Muscle of leg (tissue), 11 donors: ENCODE results near the gene MROH7. TPM values are rescaled to one million over a fixed set of nuclear protein-coding genes. Genes with fewer than 3 reads are reported as not detected.

Experiments
- DNase-seq: peaks from one replicate; pipeline ENCODE4 v3.0.0; 2013
- H3K27ac ChIP-seq: one replicate; pipeline ENCODE4 v1.5.1; 2013; ENCODE audit warnings: mild to moderate bottlenecking, low read length, control low read depth
- H3K27me3 ChIP-seq: one replicate; pipeline ENCODE4 v1.6.1; 2013; ENCODE audit warnings: low read length; ENCODE audit not compliant: control insufficient read depth, insufficient read depth
- H3K36me3 ChIP-seq: one replicate; pipeline ENCODE4 v1.6.1; 2013; ENCODE audit warnings: low read length; ENCODE audit not compliant: control insufficient read depth, insufficient read depth
- H3K4me1 ChIP-seq: one replicate; pipeline ENCODE4 v1.6.1; 2013; ENCODE audit warnings: low read length; ENCODE audit not compliant: control insufficient read depth, insufficient read depth
- H3K4me3 ChIP-seq: one replicate; pipeline ENCODE4 v1.5.1; 2013; ENCODE audit warnings: low read length, control low read depth
- H3K9me3 ChIP-seq: replicated peaks from 2 replicates; pipeline ENCODE4 v1.6.1; 2013; ENCODE audit warnings: low read depth, low read length; ENCODE audit not compliant: control insufficient read depth
- WGBS: methylation state at CpG from one replicate; pipeline ENCODE4 v1.1.5; 2013; ENCODE audit warnings: missing lambda C conversion rate; ENCODE audit not compliant: insufficient coverage; 5-methylcytosine and 5-hydroxymethylcytosine counted together
- polyA plus RNA-seq, 8 donors: library from polyadenylated mRNA; unstranded; fragments of 120-200 nt; gene quantifications; one replicate each; pipeline versions ENCODE4 v1.2.1 to v1.2.3, GENCODE V29; 2013; ENCODE audit warnings: inconsistent platforms in 1 of 8, low replicate concordance in 1 of 8; ENCODE audit not compliant: insufficient read length in 8 of 8, insufficient read depth in 1 of 8
- total RNA-seq: library from RNA; stranded (reverse); fragments of 120-200 nt; gene quantifications from one replicate; pipeline ENCODE4 v1.2.4, GENCODE V29; 2013

Gene MROH7
- total and polyA plus RNA-seq, 9 donors, result 1.4 to 9.8 (median 4.0) TPM

GRCh38 chr1:54709547-54710292 lies 68.1 kb downstream of the MROH7 start:
- no peaks in the 10 kb centered on the region for H3K9me3 ChIP-seq
- H3K27ac ChIP-seq, result no peak overlapping the region
- 75% methylated on average over 8 of the region's 8 CpGs for WGBS
- no peak for DNase-seq
- H3K4me3 ChIP-seq, result no peak overlapping the region
- no peaks in the 10 kb centered on the region for H3K4me1 ChIP-seq
- H3K27me3 ChIP-seq, result peaks cover 2% of the 10 kb centered on the region
- no peaks in the 10 kb centered on the region for H3K36me3 ChIP-seq

- Histone ChIP-seq H3K36me3 (no peaks in the 10 kb centered on the region), H3K4me1 (peaks cover 6% of the 10 kb centered on the region), H3K9me3 (no peaks in the 10 kb centered on the region), H3K27ac (no peak overlapping the region), H3K4me3 (no peak overlapping the region), H3K27me3 (peaks cover 2% of the 10 kb centered on the region)
- no CpG with 5 or more reads among the region's 3 CpGs for WGBS
- peak; percentile 17 for DNase-seq
Measured at GRCh38 chr1:54710434-54710833, 68.8 kb downstream of the MROH7 start.

DNA sequence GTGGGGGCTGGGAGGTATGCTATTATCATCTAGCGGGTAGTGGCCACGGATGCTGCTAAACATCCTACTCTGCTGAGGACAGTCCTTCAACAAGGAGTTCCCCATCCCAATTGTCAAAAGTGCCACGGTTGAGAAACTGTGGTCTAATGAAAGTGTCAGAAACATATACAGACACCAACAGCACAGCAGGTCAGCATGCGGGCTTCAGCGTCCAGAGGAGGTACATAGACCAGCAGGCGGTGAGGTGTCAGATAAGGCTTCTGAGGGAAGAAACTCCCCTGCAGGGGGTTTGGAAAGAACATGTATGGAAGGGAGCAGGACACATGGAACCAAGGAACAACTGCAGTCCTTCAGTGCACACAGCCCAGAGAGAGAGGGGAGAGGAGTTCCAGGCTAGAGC lies 69.3 kb downstream of the MROH7 start:
- no peak overlapping the region for H3K27ac ChIP-seq
- DNase-seq, result no peak
- H3K27me3 ChIP-seq, result peaks cover 2% of the 10 kb centered on the region
- no peak overlapping the region for H3K4me3 ChIP-seq
- WGBS, result 88% methylated on average over 4 of the region's 6 CpGs
- no peaks in the 10 kb centered on the region for H3K9me3 ChIP-seq
- no peaks in the 10 kb centered on the region for H3K36me3 ChIP-seq
- peaks cover 6% of the 10 kb centered on the region for H3K4me1 ChIP-seq

DNA sequence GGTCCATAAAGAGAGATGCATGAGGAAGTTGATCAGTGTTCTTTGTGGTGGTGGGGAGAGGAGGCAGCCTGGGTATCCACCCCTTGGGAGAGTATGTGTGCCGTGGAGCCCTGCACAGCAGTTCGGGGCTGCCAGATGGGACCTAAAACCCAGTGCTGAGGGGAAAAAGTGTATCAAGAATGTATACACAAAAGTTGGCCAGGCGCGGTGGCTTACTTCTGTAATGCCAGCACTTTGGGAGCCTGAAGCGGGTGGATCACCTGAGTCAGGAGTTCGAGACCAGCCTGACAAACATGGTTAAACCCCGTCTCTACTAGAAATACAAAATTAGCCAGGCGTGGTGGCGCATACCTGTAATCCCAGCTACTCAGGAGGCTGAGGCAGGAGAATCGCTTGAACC lies 70.0 kb downstream of the MROH7 start:
- Histone ChIP-seq H3K4me3 (no peak overlapping the region), H3K27ac (no peak overlapping the region), H3K4me1 (peaks cover 6% of the 10 kb centered on the region), H3K27me3 (peaks cover 2% of the 10 kb centered on the region), H3K9me3 (no peaks in the 10 kb centered on the region), H3K36me3 (no peaks in the 10 kb centered on the region)
- 81% methylated on average over 5 of the region's 10 CpGs for WGBS
- DNase-seq, result no peak

DNA sequence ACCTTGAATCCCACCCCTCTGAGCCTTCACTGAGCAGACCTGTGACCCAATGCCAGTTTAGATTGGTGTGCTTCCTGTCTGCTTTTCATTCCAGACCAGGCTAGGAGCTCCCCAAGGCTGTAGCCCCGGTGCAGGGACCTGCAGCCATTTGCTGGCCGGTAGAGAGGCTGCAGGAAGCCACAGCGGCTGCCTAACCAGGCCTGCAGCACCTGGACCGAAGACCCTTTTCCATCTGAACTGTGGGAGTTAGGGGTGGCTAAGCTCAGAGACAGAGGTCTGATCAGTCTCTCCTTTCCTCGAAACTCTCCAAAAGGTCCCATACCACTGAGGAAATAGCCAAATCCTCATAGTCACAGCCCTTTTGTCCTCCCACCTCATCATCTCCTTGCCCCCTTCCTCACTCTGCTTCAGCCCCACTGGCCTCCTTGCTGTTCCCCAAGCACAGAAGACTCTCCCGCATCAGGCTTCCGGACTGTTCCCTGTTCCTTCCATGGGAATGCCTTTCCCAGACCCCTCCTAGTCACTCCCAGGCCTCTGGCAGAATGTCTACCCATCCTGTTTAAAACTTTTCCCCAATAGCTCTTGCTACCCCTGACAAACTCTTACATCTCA lies 73.4 kb downstream of the MROH7 start:
- H3K4me3 ChIP-seq, result peak overlapping the region; percentile 48
- WGBS, result 78% methylated on average over 7 of the region's 7 CpGs
- H3K4me1 ChIP-seq, result peaks cover 8% of the 10 kb centered on the region
- H3K27ac ChIP-seq, result peak overlapping the region; percentile 15
- H3K36me3 ChIP-seq, result peaks cover 14% of the 10 kb centered on the region
- peaks cover 2% of the 10 kb centered on the region for H3K27me3 ChIP-seq
- H3K9me3 ChIP-seq, result no peaks in the 10 kb centered on the region
- DNase-seq, result no peak

- peak within 1 kb of the TSS; percentile 67 for H3K27ac ChIP-seq
- H3K4me1 ChIP-seq, result peaks cover 8% of the 10 kb centered on the region
- WGBS, result under 1% methylated on average over 44 of the region's 51 CpGs
- peak; percentile 90 for DNase-seq
- H3K4me3 ChIP-seq, result peak within 1 kb of the TSS; percentile 48
- H3K27me3 ChIP-seq, result peaks cover 2% of the 10 kb centered on the region
- no peaks in the 10 kb centered on the region for H3K9me3 ChIP-seq
- peaks cover 14% of the 10 kb centered on the region for H3K36me3 ChIP-seq
Measured at GRCh38 chr1:54715493-54716298, 74.1 kb downstream of the MROH7 start, which contains the start of gene TTC4. TSS of gene TTC4 (plus strand) at chr1:54715861. CDS start at chr1:54715909, 48 bp downstream.

DNA sequence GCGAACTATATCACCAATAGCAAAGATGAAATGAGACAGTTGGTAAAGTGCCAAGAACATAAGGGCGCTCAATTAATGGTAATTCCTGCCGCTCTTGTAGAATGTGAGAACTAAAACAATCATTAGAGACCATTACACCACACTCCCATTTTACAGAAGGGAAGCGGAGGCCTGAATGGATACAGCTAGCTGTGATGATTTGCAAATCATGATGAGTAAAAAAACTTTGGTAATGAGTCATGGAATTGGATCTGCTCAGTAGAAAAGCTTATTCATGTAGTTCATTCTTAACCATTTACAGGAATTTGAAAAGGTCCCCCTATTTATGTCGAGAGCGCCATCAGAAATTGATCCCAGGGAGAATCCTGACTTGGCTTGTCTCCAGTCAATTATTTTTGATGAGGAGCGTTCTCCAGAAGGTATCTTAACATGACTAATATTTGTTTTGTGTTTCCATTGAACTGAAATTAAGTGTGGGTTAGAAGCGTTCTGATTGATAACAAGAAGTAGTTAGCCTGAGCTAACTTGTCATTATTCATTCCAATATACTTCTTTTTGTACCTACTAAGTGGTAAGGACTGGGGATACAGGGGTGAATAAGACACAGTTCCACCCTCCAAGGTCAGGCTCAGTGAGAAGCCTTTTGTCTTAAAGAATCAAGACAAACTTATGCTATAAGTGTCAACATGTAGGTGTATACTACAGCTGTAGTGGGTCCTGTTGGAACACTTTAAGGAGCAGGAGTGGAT lies 74.9 kb downstream of the MROH7 start:
- DNase-seq, result no peak

DNA sequence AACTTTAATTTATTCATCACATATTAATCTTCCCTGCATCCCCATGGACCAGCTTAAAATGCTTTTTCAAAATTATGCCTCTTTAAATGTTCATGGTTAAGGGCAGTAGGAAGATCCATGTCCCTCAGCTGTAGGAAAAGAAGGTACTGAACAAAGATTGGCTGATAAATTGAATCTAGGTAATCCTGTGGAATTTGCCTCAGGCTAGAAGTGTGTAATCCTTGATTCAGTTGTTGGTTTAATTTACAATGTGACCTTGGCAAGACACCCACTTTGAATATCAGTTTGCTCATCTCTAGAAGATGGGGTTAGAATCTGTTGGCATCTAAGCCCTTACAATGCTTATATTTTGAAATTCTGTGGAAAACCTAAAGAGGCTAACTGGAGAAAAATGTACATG lies 80.1 kb downstream of the MROH7 start:
- no peak overlapping the region for H3K27ac ChIP-seq
- no peak overlapping the region for H3K4me3 ChIP-seq
- H3K9me3 ChIP-seq, result peaks cover 15% of the 10 kb centered on the region
- H3K4me1 ChIP-seq, result peaks cover under 1% of the 10 kb centered on the region
- H3K27me3 ChIP-seq, result no peaks in the 10 kb centered on the region
- DNase-seq, result no peak
- H3K36me3 ChIP-seq, result peaks cover 49% of the 10 kb centered on the region

More for the DNA sequence above, 74.9 kb downstream of the MROH7 start:
- peaks cover 14% of the 10 kb centered on the region for H3K36me3 ChIP-seq
- peaks cover 8% of the 10 kb centered on the region for H3K4me1 ChIP-seq
- H3K9me3 ChIP-seq, result no peaks in the 10 kb centered on the region
- peak overlapping the region; percentile 48 for H3K4me3 ChIP-seq
- WGBS, result 67% methylated on average over 1 of the region's 8 CpGs
- H3K27me3 ChIP-seq, result peaks cover 1% of the 10 kb centered on the region
- H3K27ac ChIP-seq, result peak overlapping the region; percentile 67

DNA sequence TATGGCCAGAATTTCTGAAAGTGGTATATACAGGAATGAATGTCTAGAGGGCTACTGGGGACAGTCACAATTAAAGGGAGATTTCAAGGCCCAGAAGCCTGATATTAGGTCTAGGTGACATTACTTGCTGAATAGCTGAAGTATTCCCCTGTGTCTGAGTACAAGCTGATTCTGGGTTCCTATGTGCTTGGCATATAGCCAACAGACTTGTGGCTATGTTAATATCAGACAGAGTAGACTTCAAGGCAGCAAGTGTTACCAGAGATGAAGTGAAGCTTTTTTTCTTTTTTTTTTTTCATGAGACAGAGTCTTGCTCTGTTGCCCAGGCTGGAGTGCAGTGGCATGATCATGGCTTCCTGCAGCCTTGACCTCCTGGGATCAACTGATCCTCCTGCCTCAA lies 82.4 kb downstream of the MROH7 start:
- Histone ChIP-seq H3K27me3 (no peaks in the 10 kb centered on the region), H3K27ac (no peak overlapping the region), H3K9me3 (peaks cover 15% of the 10 kb centered on the region), H3K4me3 (no peak overlapping the region), H3K4me1 (no peaks in the 10 kb centered on the region), H3K36me3 (peaks cover 52% of the 10 kb centered on the region)
- DNase-seq, result no peak
